Measurements from ENCODE around the gene NEK4.
"Not testable (repeated sequence)": the region's sequence is repeated elsewhere in the genome, so short reads cannot be mapped to it uniquely, and the experiment has no call there.

NEK4 gene

DNA sequence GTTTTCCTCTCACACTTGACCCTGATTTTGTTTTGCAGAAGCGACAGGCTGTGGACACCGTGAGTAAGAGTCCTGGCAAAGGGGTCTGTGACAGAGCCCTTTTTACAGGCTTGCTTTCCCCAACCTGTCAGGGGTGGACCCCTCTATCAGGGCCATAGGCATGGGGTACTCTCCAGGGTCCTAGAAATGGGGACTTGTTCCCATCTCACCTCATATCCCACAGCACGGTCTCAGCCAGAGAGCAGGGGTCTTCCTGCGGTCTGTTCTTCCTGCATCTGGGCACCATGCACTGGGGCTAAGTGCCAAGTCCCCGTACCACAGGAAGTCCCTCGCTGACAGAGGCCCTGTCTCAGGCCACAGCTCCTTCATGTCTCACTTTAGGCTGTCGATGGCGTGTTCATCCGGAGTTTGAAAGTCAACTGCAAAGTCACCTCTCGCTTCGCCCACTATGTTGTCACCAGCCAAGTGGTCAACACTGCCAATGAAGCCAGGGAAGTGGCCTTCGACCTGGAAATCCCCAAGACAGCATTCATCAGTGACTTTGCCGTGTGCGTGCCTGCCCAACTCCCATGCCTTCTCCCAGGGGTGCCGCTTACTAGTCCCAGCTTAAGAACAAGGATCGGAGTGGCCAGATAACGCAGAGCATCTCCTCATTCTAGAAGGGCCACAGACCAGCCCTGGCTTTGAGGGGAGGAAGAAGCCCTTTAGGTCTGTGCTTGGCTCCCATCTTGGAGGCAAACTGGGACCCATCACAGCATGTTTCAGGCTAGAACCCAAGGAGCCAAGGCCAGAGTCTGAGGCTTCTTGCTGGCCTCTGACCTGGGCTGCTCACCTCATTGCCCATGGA, 7.4 kb upstream of the NEK4 start:
- no peak for DNase-seq

- no peak for DNase-seq
Measured at GRCh38 chr3:52777127-52777958, 6.6 kb upstream of the NEK4 start, which contains the start of gene ITIH1. TSS of gene ITIH1 (plus strand) at chr3:52777599. CDS start at chr3:52777616, 17 bp downstream.

DNA sequence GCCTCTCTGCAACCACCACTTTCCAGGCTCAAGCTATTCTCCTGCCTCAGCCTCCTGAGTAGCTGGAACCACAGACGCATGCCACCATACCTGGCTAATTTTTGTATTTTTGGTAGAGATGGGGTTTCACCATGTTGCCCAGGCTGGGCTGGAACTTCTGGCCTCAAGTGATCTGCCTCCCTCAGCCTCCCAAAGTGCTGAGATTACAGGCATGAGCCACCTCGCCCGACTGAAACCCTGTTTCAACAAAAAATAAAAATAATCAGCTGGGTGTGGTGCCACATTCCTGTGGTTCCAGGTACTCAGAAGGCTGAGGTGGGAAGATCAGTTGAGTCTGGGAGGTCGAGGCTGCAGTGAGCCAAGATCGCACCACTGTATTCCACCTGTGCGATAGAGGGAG, 5.7 kb upstream of the NEK4 start:
- DNase-seq = not testable (repeated sequence)

- no peak for DNase-seq
Measured at GRCh38 chr3:52775877-52776276, 5.1 kb upstream of the NEK4 start.

DNA sequence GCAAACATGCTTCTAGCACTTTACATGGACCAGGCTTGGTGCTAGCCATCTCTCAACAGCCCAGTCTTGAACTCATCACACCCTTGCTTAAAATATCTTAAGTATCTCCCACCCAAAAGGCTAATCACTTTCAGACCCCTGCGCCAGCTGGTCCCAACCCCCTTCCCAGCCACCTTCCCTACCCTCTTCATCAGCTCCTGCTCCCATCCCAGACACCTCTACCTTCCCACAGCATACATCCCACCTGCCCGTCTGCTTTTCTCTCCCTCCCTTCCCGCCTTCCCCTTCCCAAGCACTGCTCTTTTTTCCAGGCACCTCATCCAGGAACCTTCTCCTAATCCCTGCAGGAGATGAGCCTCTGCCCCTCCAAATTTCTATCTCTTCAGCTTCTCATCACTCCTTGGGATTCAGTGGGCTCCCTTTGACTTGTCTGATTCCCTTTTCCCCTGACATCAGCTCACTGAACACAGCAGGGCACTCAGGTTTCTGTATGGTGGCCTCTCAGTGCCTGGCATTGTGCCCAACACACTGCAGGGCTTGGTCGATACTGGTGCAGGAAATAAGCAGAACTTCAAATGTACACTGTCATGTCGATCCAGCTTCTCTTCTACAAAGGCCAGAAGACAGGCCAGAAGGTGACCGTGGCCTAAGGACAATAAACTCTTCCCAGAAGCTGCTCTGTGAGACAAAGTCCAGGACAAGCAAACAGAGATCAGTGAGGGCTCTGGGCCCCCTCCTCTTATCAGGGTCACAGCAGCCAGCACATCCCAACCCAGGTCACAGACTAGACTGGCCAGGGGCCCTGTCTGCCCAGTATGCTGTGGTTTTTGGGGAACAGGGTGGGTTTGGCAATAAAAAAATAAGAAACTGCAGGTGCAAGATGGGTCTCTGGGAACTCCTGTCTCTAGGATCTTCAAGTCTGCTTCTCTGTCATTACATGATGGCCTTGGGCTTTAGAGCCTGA, 4.4 kb upstream of the NEK4 start:
- DNase-seq = no peak

DNA sequence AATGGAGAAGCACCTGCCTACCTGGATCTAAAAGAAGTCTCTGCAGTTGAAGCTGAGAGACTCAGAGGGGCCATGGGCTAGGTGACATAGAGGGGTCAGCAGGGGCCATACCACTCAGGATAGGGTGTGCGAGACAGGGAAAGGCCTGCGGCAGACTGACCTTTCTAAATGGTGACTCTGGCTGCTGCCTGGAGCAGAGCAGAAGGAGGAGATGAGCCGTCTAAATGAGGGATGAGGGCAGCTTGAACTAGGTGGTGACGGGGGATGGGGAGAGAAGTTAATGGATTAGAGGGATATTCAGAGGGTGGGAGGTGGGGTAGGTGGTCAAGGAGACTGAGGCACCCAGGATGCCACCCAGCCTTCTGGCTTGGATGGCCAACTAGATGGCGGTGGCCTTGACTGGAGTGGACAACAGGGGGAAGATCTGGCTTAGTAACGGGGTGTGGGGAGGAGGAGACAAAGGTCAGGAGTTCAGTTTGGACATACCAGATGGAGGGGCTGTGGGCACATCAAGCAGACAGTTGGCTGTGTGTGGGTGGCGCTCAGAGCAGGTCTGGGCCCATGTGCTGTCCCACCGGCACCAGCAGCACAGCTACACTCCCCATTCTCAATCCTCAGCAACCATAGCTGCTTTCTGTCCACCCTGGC, 3.5 kb upstream of the NEK4 start:
- DNase-seq = no peak

- DNase-seq = no peak
Measured at GRCh38 chr3:52773361-52774065, 2.8 kb upstream of the NEK4 start.

DNA sequence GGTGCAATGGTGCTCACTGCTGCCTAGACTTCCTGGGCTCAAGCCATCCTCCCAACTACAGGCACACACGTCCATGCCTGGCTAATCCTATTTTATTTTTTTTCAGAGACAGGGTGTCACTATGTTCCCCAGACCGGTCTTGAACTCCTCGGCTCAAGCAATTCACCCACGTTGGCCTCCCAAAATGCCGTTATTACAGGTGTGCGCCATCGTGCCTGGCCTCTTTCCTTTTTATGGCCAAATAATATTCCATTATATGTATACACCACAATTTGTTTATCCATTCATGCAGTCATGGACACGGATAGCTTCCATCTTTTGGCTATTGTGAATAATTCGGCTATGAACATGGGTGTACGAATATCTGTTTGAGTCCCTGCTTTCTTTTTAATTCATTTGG, 962 bp upstream of the NEK4 start:
- no peak for DNase-seq

- no peak for DNase-seq
Measured at GRCh38 chr3:52771334-52771681, 568 bp upstream of the NEK4 start.

DNA sequence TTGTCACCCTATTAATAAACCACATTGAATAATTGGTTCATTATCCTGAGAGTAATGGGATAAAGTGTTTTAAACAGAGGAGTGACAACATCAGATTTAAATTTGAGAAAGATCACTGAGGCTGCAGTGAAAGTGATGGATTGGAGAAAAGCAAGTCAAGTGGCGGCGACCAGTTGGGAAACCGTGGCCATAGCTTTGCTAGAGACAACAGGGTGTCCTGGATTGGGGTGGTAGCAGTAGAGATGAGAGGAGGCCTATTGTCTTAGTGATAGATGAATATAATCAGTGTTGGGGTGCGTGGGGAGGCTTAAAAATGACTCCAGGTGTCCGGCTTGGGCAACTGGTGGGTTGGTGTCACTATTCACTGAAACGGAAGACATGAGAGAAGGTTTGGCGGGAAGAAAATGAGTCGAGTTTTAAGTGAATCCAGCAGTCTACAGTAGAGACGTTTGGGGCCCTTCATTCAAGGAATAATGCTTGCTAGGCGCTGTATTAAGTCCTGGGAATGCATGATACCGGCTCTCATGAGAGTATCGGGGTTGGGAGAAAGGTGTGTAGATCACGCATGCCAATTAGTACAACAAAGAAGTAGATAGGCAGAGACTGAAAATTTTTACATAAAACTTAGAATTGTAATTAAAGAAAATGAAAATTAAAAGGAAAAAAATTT, 819 bp downstream of the NEK4 start:
- no peak for DNase-seq

GRCh38 chr3:52763466-52763865, 7.3 kb downstream of the NEK4 start:
- DNase-seq = no peak

DNA sequence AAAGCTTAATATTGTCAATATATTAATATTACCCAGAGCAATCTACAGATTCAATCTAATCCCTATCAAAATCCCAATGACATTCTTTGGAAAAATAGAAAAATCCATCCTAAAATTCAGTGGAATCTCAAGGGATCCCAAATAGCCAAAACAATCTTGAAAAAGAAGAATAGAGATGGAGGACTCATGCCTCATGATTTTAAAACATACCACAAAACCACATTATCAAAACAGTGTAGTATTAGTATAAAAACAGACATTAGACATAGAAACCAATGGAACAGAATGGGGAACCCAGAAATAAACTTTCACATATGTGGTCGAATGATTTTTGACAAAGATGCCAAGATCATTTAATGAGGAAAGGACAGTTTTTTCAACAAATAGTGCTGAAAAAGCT, 14.6 kb downstream of the NEK4 start:
- DNase-seq = no peak

GRCh38 chr3:52754373-52754772, 16.4 kb downstream of the NEK4 start:
- no peak for DNase-seq

DNA sequence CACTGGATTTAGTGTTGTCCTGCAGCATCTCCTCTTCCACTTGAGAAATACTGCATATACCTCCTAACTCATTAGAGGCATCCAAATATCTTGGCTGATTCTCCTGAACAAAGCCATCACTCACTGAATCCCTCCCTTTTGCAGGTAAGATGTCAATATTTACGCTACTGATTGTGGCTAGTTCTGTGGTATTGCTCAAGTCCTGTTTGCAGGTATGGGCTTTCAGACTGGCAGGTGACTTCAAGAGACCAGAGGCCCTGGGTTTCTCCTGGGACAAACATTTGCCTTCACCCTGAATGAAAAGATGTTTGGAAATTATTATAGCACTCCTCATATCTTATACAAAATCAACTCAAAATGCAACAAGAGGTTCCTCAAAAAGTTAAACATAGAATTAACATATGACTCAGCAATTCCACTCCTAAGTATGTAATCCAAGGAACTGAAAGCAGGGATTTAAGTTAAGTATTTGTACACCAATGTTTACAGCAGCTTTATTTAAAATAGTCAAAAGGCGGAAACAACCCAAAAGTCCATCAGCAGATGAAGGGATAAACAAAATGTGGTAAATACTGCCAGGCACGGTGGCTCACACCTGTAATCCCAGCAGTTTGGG, 18.6 kb downstream of the NEK4 start:
- no peak for DNase-seq

DNA sequence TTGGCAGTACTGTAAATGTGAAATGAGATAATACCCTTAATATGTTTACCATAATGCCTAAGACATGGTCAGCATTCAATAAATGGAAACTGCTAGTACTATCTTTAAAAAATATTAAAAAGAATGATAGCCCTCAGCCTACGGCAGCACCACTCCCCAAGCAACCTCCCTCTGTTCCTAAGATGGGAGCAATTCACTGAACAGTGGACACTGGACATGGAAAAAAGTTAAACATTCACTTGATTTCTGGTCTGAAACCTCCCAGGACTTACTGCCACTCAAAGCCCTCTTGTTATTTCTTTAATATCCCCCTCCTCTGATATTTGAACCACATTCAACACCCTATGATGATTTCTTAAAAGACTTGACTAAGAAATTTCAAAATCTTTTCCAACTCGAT, 27.0 kb downstream of the NEK4 start:
- DNase-seq = no peak

DNA sequence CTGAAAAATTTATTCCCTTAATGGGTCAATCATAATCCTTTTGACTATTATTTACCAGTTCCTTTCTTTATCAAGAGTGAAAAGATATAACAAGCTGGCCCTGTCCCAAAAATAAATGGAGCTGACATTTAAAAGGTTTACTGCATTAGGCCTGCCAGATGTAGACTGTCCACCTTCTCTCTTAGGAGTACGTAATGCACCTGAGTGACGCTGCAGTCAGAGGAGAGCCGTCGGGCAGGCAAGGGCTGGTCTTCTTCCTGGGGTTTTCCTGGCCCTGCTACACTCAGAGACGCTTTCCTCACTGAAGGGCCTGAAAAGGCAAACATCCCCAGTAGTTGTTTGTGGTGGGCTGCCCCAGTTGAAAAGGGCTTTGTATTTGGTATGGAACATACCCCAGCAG, 27.6 kb downstream of the NEK4 start:
- no peak for DNase-seq

DNA sequence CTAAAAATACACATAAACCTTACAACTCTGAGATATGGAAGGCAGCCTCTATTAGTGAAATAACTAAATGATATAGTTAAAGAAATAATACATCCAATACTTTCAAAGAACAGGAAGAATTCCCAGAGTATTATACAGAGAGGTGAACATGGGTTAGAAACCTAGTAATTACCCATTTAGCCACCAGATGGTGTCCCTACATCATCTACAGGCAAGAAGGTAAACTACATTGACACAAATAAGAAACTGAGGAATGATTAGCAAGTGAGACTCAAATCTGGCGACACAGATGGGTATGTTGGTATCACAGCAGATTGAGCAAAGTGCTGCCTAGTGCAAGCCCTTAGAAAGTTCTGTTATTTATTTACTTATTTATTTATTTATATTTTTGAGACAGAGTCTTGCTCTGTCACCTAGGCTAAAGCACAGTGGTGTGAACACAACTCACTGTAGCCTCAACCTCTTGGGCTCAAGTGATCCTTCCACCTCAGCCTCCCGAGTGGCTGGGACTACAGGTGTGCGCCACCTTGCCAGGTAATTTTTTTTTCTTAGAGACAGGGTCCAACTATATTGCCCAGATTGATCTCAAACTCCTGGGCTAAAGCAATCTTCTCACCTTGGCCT, 28.2 kb downstream of the NEK4 start:
- no peak for DNase-seq

DNA sequence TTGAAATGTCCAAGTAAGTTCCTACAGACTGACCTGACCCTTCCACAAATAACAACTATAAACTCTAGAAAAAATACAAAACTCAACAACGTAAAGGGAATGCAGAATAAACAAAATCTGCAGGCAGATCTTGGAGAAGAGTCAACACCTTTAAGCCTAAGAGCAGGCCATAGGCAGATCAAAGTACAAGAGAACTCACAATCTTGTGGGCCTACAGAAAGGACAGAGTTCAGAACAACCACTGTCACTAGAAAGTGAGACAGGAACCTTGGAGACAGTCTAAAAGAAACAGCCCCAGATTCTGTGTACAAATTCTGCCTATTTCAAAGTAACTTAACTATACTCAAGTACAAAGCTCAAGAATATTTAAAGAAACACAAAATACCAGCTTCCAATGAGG, 31.0 kb downstream of the NEK4 start:
- no peak for DNase-seq

DNA sequence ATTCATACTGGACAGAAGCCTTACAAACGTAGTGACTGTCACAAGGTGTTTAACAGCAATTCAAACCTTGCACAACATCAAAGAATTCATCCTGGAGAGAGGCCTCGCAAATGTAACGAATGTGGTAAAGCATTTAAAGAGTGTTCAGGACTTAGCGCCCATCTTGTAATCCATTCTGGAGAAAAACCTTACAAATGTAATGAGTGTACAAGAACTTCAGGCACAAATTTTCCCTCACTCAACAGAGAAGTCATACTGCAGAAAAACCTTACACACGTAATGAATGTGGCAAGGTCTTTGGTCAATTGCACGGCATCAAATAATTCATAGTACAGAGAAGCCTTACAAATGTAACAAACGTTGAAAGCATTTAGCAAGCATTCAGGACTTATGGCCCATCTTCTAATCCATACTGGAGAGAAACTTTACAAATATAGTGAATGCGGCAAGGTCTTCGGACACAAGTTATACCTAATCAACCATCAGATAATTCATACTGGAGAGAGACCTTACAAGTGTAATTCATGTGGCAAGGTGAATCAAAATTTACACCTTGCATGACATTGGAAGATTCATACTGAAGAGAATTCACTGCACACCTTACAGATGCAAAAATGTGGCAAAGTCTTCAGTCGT, 37.4 kb downstream of the NEK4 start:
- DNase-seq = no peak

DNA sequence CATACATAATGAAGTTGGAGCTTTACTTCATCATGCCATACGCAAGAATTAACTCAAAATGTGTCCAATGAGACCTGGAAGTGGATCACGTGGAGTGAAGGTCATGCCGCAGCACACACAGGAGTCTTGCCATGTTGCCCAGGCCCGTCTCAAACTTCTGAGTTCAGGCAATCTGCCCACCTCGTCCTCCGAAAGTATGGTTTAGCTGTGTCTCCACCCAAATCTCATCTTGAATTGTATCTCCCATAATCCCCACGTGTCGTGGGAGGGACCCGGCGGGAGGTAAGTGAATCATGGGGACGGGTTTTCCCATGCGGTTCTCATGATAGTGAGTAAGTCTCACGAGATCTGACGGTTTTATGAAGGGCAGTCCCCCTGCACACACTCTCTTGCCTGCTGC, 39.1 kb downstream of the NEK4 start:
- no peak for DNase-seq

All from GDM1 (cell line).